ENCODE data around the gene SPINT1.

SPINT1 gene

GRCh38 chr15:40843885-40844695 is at the start of gene SPINT1:
Gene SPINT1 (plus strand): TSS chr15:40844048. CDS start chr15:40844555, 507 bp downstream.
- H3K4me1 ChIP-seq (ENCODE audit: control insufficient read depth, insufficient read depth, low read length) = peaks cover 3% of the 10 kb centered on the region; the same call in 1 of the 2 replicates
- POLR2A ChIA-PET = interaction anchor here (0.8 to 1.4 kb wide), 6 partner anchors 14 to 62 kb away, joined by 3 to 7 read pairs (median 4); partner anchors contain the start of genes DNAJC17, RHOV, VPS18 and ZFYVE19
- no peaks in the 10 kb centered on the region; a peak in 1 of 3 replicates for H3K36me3 ChIP-seq (ENCODE audit: control insufficient read depth in 2 of 2, insufficient read depth in 1 of 2, low read length in 2 of 2)
- TF ChIP-seq ZNF266 (tag by site-specific recombination; IDR thresholded peaks at IDR 0.05; ENCODE audit: low read depth) = no peak
- TF ChIP-seq ZFHX2 (tag by site-specific recombination; conservative IDR thresholded peaks at IDR 0.05) = peak; percentile 53
- peak; percentile 52 for TF ChIP-seq SP3 (tag by site-specific recombination; IDR thresholded peaks at IDR 0.05)
- peak; percentile 74 for TF ChIP-seq ZNF777 (tag by site-specific recombination; IDR thresholded peaks at IDR 0.05; ENCODE audit: borderline replicate concordance)
- no peak for TF ChIP-seq ZNF785 (tag by site-specific recombination; IDR thresholded peaks at IDR 0.05)
- peak; percentile 80 for TF ChIP-seq ZEB2 (tag by site-specific recombination; IDR thresholded peaks at IDR 0.05)
- TF ChIP-seq ZBTB11 (tag by site-specific recombination; conservative IDR thresholded peaks at IDR 0.05; ENCODE audit: low read depth) = peak; percentile 16; the same call in 1 of the 2 replicates
- TF ChIP-seq ZBTB26 (tag by site-specific recombination; optimal IDR thresholded peaks at IDR 0.05) = peak; percentile 29
- no peak for TF ChIP-seq ZBTB20 (tag by site-specific recombination; IDR thresholded peaks at IDR 0.05)
- TF ChIP-seq SP2 (tag by site-specific recombination; IDR thresholded peaks at IDR 0.05) = peak; percentile 40
- no peak for TF ChIP-seq PRDM4 (tag by site-specific recombination; IDR thresholded peaks at IDR 0.05)
- peak within 1 kb of the TSS; percentile 44 for H3K4me3 ChIP-seq (ENCODE audit: low read depth, low read length)
- peak within 1 kb of the TSS; percentile 60; the same call in 1 of the 2 replicates for H3K27ac ChIP-seq (ENCODE audit: extremely low read depth, low read depth, low read length)
- CTCF ChIA-PET = interaction anchor here (0.6 to 2.7 kb wide), 14 partner anchors 9 to 97 kb away, joined by 3 to 24 read pairs (median 3); partner anchors contain the start of gene VPS18
- no peaks in the 10 kb centered on the region for H3K9me3 ChIP-seq (ENCODE audit: control insufficient read depth, insufficient read depth, low read depth, low read length)

GRCh38 chr15:40796041-40796440 is 47.8 kb upstream of the SPINT1 start:
- POLR2A ChIA-PET = no interaction called here
- H3K27ac ChIP-seq (ENCODE audit: extremely low read depth, low read depth, low read length) = no peak overlapping the region
- TF ChIP-seq ZNF335 (tag by site-specific recombination; conservative IDR thresholded peaks at IDR 0.05) (no peak), ZBTB10 (tag by site-specific recombination; IDR thresholded peaks at IDR 0.05) (no peak), ZNF133 (tag by site-specific recombination; IDR thresholded peaks at IDR 0.05) (no peak), ZNF664 (tag by site-specific recombination; IDR thresholded peaks at IDR 0.05) (no peak), ZNF354C (tag by site-specific recombination; IDR thresholded peaks at IDR 0.05; ENCODE audit: borderline replicate concordance, low read depth) (no peak), ZNF707 (tag by site-specific recombination; IDR thresholded peaks at IDR 0.05) (no peak), ZBTB1 (tag by site-specific recombination; IDR thresholded peaks at IDR 0.05) (no peak), ZNF623 (tag by site-specific recombination; IDR thresholded peaks at IDR 0.05) (no peak), ZNF2 (tag by site-specific recombination; IDR thresholded peaks at IDR 0.05) (no peak), TRIM28 (IDR thresholded peaks at IDR 0.05; ENCODE audit: borderline replicate concordance, low read length) (no peak)
- peaks cover 0 to 2% of the 10 kb centered on the region in 2 experiments; a peak in 2 of 3 replicates for H3K36me3 ChIP-seq (ENCODE audit: control insufficient read depth in 2 of 2, insufficient read depth in 1 of 2, low read length in 2 of 2)
- CTCF ChIA-PET = interaction anchor here (0.6 to 1.2 kb wide), 3 partner anchors 28 to 528 kb away, joined by 3 read pairs; no protein-coding TSS in a partner anchor
- H3K4me1 ChIP-seq (ENCODE audit: control insufficient read depth, insufficient read depth, low read length) = no peaks in the 10 kb centered on the region; the same call in 1 of the 2 replicates
- no peaks in the 10 kb centered on the region for H3K9me3 ChIP-seq (ENCODE audit: control insufficient read depth, insufficient read depth, low read depth, low read length)
- H3K4me3 ChIP-seq (ENCODE audit: low read depth, low read length) = no peak overlapping the region
